K562 (cell line): ENCODE data around the gene EPN2. TPM values are rescaled to one million over a fixed set of nuclear protein-coding genes. Genes with fewer than 3 reads are reported as not detected.
A peak's percentile ranks its signal among the peaks of the same experiment; 100 is the strongest.

Experiments
- PCBP2 ChIP-seq: fragments of 200-400 bp; formaldehyde crosslinking; IDR thresholded peaks from 2 replicates; pipeline ENCODE4 v1.6.1; 2018; ENCODE audit warnings: low read length, low read depth, mild to moderate bottlenecking, moderate library complexity; ENCODE audit not compliant: poor library complexity, severe bottlenecking
- SMC3 ChIP-seq: conservative IDR thresholded peaks from 2 replicates; pipeline ENCODE4 v1.6.1; 2011; ENCODE audit warnings: low read depth, low read length, improper control_type of control experiment; ENCODE audit not compliant: insufficient read depth
- ZNF124 ChIP-seq: sonication (generic); formaldehyde crosslinking; IDR thresholded peaks from 2 replicates; pipeline ENCODE4 v1.8.1; 2022; ENCODE audit warnings: missing genetic modification reagents
- polyA plus RNA-seq, 8 experiments: library from polyadenylated mRNA; depleted of rRNA in 4 of 8; stranded (reverse) in 5 of 8; unstranded in 3 of 8; fragments of >200 nt; fragmentation: Nextera tagmentation in 2 of 8; fragmentation: Illumina TruSeq in 1 of 8; extraction: Ambion mirVana in 2 of 8; extraction: Trizol in 1 of 8; gene quantifications; 2 replicates each; pipeline versions ENCODE4 v1.2.1 to v1.2.3, GENCODE V29; 2011 to 2014; ENCODE audit warnings: inconsistent platforms in 1 of 8, missing spikeins in 1 of 8
- total RNA-seq, 7 experiments: library from RNA; depleted of rRNA in 6 of 7; stranded (reverse); fragments of >200 nt in 6 of 7; fragmentation: Illumina TruSeq in 2 of 7; extraction: Trizol in 2 of 7; gene quantifications; 2 replicates each; pipeline versions ENCODE4 v1.2.1 to v1.2.3, GENCODE V29; 2011 to 2021; ENCODE audit warnings: low replicate concordance in 1 of 7
- TF ChIP-seq, protein P1 (sequence below), 3 experiments: fragments of 200-800 bp in 1 of 3; fragments of 250-450 bp in 1 of 3; fragments of 450-650 bp in 1 of 3; sonication (Bioruptor Pico) in 1 of 3; sonication (Bioruptor generic) in 1 of 3; formaldehyde crosslinking in 1 of 3; IDR thresholded peaks; 2 replicates each; pipeline versions ENCODE4 v1.6.1 to v1.8.0; 2016 to 2022; ENCODE audit warnings: mild to moderate bottlenecking in 2 of 3, missing genetic modification characterization in 2 of 3, missing compliant biosample characterization in 1 of 3, moderate library complexity in 1 of 3
- TF ChIP-seq, protein P2 (sequence below): sonication (generic); formaldehyde crosslinking; IDR thresholded peaks from 2 replicates; pipeline ENCODE4 v1.8.0; 2022; ENCODE audit warnings: missing genetic modification reagents, mild to moderate bottlenecking, moderate library complexity, borderline replicate concordance

The EPN2 gene
- total and polyA plus RNA-seq, 9 of the 15 experiments (the other 6 are each of a cell fraction or from before 2014, with no cell fraction given) = 1.0 to 12.9 (median 8.9) TPM

DNA sequence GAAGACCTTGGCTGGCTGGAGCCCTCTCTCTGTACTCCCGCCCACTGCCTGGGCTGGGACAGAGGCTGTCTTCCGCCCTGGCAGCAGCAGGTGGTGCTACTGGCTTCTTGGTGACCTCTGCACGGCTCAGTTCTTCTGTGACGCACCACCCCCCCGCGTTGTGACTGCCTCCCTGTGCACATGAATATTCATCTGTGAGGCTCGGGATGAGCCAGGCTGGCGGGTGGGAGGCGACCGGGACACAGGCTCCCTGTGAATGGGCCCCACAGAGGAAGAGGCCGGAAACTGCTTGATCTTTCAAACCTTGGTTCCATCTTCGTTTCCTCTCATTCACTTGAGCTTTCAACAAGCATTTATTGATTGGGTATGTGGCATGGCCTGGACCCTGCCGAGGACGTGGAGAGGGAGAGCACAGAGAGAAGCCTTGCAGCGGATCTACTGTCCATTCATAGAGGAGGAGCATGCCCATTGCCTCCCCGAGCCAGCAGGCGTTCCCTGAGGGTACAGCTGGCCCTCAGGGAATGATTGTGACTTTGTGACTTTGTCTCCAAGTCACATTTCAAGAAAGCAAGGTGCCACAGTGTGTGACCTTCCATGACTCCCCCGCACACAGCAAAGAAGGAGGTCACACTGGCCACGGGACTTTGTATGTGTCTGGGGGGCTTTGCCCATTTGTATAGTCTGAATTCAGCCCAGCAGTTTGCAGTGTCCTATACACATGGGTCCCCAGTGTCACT lies 80.4 kb downstream of the EPN2 start (continued):
- TF ChIP-seq, protein P1, sequence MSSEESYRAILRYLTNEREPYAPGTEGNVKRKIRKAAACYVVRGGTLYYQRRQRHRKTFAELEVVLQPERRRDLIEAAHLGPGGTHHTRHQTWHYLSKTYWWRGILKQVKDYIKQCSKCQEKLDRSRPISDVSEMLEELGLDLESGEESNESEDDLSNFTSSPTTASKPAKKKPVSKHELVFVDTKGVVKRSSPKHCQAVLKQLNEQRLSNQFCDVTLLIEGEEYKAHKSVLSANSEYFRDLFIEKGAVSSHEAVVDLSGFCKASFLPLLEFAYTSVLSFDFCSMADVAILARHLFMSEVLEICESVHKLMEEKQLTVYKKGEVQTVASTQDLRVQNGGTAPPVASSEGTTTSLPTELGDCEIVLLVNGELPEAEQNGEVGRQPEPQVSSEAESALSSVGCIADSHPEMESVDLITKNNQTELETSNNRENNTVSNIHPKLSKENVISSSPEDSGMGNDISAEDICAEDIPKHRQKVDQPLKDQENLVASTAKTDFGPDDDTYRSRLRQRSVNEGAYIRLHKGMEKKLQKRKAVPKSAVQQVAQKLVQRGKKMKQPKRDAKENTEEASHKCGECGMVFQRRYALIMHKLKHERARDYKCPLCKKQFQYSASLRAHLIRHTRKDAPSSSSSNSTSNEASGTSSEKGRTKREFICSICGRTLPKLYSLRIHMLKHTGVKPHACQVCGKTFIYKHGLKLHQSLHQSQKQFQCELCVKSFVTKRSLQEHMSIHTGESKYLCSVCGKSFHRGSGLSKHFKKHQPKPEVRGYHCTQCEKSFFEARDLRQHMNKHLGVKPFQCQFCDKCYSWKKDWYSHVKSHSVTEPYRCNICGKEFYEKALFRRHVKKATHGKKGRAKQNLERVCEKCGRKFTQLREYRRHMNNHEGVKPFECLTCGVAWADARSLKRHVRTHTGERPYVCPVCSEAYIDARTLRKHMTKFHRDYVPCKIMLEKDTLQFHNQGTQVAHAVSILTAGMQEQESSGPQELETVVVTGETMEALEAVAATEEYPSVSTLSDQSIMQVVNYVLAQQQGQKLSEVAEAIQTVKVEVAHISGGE (CRISPR knock-in tag; IDR thresholded peaks at IDR 0.05) = peak in 1 of 3 experiments; percentile 81; a peak in 2 of 6 replicates
- peak; percentile 35; the same call in 1 of the 2 replicates for TF ChIP-seq SMC3
- TF ChIP-seq ZNF124 (CRISPR knock-in tag) = no peak
- TF ChIP-seq, protein P2, sequence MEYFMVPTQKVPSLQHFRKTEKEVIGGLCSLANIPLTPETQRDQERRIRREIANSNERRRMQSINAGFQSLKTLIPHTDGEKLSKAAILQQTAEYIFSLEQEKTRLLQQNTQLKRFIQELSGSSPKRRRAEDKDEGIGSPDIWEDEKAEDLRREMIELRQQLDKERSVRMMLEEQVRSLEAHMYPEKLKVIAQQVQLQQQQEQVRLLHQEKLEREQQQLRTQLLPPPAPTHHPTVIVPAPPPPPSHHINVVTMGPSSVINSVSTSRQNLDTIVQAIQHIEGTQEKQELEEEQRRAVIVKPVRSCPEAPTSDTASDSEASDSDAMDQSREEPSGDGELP (CRISPR knock-in tag) = 0 out of 2 replicates have a peak, but pooled peaks have one; percentile 14
- no peak for TF ChIP-seq PCBP2
